ENCODE data around the gene SMAD3.

SMAD3 gene

GRCh38 chr15:67130673-67131601, 65.5 kb downstream of the SMAD3 start:
- TF ChIP-seq, protein P1, sequence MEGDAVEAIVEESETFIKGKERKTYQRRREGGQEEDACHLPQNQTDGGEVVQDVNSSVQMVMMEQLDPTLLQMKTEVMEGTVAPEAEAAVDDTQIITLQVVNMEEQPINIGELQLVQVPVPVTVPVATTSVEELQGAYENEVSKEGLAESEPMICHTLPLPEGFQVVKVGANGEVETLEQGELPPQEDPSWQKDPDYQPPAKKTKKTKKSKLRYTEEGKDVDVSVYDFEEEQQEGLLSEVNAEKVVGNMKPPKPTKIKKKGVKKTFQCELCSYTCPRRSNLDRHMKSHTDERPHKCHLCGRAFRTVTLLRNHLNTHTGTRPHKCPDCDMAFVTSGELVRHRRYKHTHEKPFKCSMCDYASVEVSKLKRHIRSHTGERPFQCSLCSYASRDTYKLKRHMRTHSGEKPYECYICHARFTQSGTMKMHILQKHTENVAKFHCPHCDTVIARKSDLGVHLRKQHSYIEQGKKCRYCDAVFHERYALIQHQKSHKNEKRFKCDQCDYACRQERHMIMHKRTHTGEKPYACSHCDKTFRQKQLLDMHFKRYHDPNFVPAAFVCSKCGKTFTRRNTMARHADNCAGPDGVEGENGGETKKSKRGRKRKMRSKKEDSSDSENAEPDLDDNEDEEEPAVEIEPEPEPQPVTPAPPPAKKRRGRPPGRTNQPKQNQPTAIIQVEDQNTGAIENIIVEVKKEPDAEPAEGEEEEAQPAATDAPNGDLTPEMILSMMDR (IDR thresholded peaks at IDR 0.05; ENCODE audit: low read depth, low read length) = no peak
- Histone ChIP-seq H3K27me3 (ENCODE audit: insufficient read depth, low read depth, severe bottlenecking) (no peaks in the 10 kb centered on the region), H3K9me3 (ENCODE audit: severe bottlenecking) (no peaks in the 10 kb centered on the region), H3K27ac (no peak overlapping the region), H3K4me3 (ENCODE audit: low read depth, low read length) (no peak overlapping the region), H3K36me3 (no peaks in the 10 kb centered on the region)
- DNase-seq = no peak

DNA sequence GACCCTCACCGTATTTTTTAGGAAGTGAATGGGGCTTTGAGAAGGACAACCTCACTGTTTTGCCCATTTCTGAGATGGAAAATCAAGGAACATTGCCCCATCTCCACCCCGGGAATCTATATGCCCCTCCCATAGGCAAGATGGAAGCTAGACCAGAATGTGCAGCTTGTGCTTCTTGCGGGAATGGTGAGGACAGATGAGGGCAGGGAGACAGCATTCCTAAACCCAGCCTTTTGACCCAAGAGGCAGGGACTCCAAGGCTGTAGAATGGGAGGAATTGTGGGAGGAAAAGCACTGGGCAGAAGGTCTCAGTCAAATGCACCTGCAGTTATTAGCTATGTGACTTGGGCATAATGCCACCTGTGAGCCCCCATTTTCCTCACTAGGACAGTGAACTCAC, 66.9 kb downstream of the SMAD3 start:
- Histone ChIP-seq H3K27me3 (ENCODE audit: insufficient read depth, low read depth, severe bottlenecking) (no peaks in the 10 kb centered on the region), H3K4me3 (ENCODE audit: low read depth, low read length) (no peak overlapping the region), H3K9me3 (ENCODE audit: severe bottlenecking) (no peaks in the 10 kb centered on the region), H3K27ac (no peak overlapping the region), H3K36me3 (no peaks in the 10 kb centered on the region)
- no peak for DNase-seq
- TF ChIP-seq, protein P1 (IDR thresholded peaks at IDR 0.05; ENCODE audit: low read depth, low read length) = no peak

DNA sequence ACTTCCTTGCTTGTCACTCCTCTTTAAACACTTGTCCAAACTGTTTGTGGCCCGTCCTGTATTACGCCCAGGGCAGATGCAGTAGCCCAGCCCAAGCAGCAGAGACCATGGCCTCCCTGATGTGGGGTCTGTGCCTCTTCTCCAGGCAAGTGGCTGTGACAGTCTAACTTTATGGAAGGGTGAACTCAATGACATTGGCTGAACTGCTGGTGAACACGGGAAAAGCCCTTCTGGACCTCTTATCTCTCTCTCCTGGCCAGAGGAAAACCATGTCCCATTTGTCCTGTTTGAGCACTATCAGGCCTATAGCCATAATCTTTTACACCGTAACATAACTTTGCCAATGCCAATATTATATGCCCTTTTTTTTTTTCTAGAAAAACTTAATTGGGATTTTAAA, 67.6 kb downstream of the SMAD3 start:
- no peak for DNase-seq
- Histone ChIP-seq H3K4me3 (ENCODE audit: low read depth, low read length) (no peak overlapping the region), H3K36me3 (no peaks in the 10 kb centered on the region), H3K9me3 (ENCODE audit: severe bottlenecking) (no peaks in the 10 kb centered on the region), H3K27me3 (ENCODE audit: insufficient read depth, low read depth, severe bottlenecking) (no peaks in the 10 kb centered on the region), H3K27ac (no peak overlapping the region)
- TF ChIP-seq, protein P1 (IDR thresholded peaks at IDR 0.05; ENCODE audit: low read depth, low read length) = no peak

DNA sequence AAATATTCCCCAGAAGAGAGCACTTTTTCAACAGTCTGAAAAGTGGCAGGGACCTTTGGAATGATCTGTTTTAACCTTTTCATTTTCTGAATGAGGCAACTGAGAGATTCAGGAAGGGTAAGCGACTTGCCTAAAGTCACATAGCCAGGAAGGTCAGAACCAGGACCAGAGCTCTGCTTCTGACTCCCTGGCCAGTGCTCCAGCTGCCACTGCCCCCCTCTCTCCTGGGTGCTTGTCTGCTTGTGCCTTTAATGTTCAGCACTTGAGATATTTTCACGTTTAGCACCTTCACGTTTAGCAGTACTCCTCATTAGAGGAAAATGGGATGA, 68.3 kb downstream of the SMAD3 start:
- TF ChIP-seq, protein P1 (IDR thresholded peaks at IDR 0.05; ENCODE audit: low read depth, low read length) = no peak
- Histone ChIP-seq H3K36me3 (no peaks in the 10 kb centered on the region), H3K27me3 (ENCODE audit: insufficient read depth, low read depth, severe bottlenecking) (no peaks in the 10 kb centered on the region), H3K9me3 (ENCODE audit: severe bottlenecking) (no peaks in the 10 kb centered on the region), H3K4me3 (ENCODE audit: low read depth, low read length) (no peak overlapping the region), H3K27ac (no peak overlapping the region)
- DNase-seq = no peak

GRCh38 chr15:67134067-67134838, 68.9 kb downstream of the SMAD3 start:
- Histone ChIP-seq H3K36me3 (no peaks in the 10 kb centered on the region), H3K4me3 (ENCODE audit: low read depth, low read length) (no peak overlapping the region), H3K9me3 (ENCODE audit: severe bottlenecking) (no peaks in the 10 kb centered on the region), H3K27me3 (ENCODE audit: insufficient read depth, low read depth, severe bottlenecking) (no peaks in the 10 kb centered on the region), H3K27ac (no peak overlapping the region)
- DNase-seq = no peak
- TF ChIP-seq, protein P1 (IDR thresholded peaks at IDR 0.05; ENCODE audit: low read depth, low read length) = no peak
